NCI-H226 (cell line): ENCODE results near the gene MOV10L1.

ENCODE experiments used
- DNase-seq: peaks from one replicate; pipeline ENCODE4 v3.0.0-alpha.2; 2015

MOV10L1 gene

DNA sequence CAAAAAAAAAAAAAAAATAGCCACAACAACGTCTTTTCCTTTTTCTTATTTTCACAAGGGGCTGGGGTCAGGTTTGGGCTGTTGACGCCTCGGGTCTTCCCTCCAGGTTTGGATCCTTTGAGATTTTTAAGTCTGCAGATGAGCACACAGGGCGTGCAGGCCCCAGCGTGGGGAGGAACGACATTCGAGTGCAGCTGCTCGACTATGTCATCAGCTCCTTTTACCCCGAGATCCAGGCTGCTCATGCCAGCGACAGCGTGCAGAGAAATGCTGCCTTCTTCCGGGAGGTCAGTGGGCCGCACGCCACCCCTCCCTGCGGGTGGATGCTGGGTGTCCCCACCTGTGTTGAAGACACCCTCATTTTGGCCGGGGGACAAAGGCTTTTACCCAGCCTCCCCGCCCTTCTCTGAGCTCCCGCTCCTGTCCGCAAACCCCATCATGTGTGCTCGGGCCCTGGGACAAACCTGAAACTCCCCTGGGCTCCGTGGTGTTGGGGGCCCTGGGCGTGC, 118.7 kb downstream of the MOV10L1 start:
- no peak for DNase-seq

DNA sequence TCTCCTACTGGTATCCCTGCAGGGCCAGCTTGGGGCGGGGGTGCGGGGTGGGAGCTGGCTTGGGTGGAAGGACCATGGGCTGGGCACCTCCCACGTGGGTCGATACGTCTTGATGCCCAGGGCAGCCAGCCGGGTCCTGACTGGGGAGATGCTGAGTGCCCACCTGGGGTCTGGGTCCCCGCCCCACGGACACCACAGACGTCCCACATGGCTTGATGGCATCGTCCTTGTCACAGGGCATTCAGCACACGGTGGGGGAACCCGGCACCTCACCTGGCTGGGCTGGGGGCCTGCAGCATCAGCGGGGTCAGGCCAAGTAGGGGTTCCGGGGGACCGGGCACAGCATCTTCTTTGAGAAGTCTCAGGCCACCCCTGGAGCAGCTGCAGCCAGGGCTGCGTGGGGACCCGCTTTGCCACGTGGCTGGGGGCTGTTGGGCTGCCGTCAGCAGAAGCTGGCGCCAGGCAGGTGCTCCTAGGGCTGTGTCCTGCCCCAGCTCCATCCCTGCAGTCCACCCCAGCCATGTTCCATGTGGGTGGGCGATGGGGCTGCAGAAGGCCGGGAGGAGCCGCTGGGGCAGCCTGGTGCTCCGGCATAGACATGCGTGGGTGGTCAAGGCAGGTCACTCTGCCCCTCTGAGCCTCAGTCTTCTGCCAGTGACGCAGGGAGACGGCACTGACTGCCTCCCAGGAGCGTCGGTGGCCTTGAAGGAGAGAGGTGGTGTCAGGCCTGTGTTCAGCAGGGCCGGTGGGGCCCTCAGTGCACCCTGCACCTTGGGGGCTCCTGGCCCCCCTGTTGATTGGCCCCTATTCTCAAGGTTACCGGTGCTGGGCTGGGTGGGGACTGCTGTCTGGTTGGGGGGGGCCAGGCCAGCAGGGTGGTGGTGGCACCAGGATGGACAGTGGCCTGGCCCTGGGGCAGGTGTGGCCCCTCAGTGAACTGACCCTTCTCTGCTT, 119.4 kb downstream of the MOV10L1 start:
- DNase-seq, result no peak

DNA sequence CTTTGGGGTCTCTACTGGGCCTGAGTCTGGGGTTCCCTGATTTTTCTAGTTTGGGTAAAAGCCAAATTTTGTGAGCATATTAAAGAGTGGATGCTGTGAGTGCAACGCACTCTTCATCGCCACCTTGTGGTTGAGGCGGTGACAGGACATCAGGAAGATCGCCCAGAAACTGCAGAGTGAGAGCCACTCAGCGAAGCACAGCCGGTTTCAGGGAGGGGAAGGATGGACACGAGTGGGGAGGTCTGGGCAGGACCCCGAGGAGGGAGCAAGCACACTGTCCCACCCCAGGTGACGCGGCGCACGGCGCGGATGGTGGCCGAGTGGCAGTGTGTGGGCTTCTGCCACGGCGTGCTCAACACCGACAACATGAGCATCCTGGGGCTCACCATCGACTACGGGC, 120.1 kb downstream of the MOV10L1 start:
- no peak for DNase-seq

DNA sequence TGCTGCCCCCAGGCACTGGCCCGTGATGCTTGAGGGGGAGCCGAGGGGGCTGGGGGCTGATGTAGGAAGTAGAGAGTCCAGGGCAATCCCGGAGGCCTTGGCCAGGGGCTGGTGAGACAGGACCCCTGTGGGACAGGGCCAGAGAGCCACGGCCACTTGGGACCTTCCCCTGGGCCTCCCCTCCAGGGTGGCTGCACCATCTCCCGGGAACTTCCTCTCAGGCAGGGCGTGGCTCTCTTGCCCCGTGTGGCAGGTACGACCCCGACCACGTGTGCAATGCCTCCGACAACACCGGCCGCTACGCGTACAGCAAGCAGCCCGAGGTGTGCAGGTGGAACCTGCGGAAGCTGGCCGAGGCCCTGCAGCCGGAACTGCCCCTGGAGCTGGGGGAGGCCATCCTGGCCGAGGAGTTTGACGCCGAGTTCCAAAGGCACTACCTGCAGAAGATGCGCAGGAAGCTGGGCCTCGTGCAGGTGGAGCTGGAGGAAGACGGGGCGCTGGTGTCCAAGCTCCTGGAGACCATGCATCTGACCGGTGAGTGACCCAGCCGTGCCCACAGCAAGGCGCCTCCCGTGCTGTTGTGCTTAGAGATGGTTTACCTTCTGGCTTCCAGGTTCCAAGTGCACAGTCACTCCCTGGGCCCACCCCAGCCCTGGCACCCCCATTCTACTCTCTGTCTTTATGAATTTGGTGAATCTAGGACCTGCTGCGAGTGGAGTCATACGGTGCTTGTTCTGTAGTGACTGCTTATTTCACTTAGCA, 120.8 kb downstream of the MOV10L1 start:
- DNase-seq, result no peak

DNA sequence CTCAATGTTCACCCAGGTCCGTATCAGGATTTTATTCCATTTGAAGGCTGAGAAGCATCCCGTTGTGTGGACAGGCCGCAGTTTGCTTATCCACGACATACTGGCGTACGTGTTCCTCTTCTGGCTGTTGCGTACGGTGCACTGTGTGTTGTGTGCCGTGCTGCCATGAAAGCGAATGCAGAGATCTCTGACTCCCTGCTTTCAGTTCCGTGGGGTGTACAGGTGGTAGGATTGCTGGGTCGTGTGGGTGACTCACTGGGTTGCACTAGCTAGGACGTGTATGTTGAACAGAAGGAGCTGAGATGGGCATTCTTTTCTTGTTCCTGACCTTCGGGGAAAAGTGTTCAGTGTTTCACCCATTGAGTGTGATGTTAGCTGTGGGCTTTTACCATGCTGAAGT, 121.3 kb downstream of the MOV10L1 start:
- no peak for DNase-seq
